ENCODE data around the gene ZNF497.

The ZNF497 gene

DNA sequence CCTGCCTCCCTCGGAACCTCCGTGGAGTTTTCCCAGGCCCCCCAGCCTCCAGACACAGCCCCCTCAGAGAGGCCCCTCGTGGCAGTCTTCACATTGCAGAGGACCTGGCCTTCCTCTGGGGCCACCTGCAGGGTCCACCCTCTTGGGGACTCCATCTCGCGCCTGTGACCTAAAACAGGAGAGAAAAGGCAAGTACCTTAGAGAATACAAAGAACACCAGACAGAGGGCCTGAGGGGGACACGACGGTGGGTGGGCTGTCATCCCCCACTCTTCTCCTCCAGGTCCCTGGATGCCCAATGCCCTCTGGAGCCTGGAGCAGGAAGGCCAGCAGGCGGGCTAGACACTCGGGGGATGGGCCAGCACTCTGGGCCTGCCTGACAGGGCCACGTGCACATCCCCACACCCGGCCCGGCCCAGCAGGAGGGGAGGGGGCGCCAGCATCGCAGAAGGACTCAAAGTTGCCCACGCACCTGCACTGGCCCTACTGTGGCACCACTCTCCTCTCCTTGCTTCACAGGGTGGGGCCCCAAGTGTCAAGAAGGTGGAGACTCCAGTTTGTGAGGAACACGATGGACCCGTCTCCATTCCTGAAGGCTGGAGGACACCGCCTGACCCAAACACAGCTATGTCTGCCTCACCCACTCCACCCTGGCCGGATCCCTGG lies 4.9 kb downstream of the ZNF497 start:
- H3K27ac Mint-ChIP-seq = no peak overlapping the region
- ATAC-seq (no peak), DNase-seq (ENCODE audit: low spot score in 2 of 2) (no peak)
- peak overlapping the region; percentile 43 for H3K4me3 Mint-ChIP-seq
- peaks cover 9% of the 10 kb centered on the region for H3K4me1 Mint-ChIP-seq
- H3K9me3 Mint-ChIP-seq = no peaks in the 10 kb centered on the region
- H3K36me3 Mint-ChIP-seq = peaks cover 10% of the 10 kb centered on the region

GRCh38 chr19:58356766-58357480 lies 5.6 kb downstream of the ZNF497 start:
- Mint-ChIP-seq H3K9me3 (no peaks in the 10 kb centered on the region), H3K4me1 (peaks cover 11% of the 10 kb centered on the region), H3K27ac (no peak overlapping the region), H3K4me3 (peak overlapping the region; percentile 43), H3K36me3 (peaks cover 7% of the 10 kb centered on the region)
- ATAC-seq (no peak), DNase-seq (ENCODE audit: low spot score in 2 of 2) (no peak)

DNA sequence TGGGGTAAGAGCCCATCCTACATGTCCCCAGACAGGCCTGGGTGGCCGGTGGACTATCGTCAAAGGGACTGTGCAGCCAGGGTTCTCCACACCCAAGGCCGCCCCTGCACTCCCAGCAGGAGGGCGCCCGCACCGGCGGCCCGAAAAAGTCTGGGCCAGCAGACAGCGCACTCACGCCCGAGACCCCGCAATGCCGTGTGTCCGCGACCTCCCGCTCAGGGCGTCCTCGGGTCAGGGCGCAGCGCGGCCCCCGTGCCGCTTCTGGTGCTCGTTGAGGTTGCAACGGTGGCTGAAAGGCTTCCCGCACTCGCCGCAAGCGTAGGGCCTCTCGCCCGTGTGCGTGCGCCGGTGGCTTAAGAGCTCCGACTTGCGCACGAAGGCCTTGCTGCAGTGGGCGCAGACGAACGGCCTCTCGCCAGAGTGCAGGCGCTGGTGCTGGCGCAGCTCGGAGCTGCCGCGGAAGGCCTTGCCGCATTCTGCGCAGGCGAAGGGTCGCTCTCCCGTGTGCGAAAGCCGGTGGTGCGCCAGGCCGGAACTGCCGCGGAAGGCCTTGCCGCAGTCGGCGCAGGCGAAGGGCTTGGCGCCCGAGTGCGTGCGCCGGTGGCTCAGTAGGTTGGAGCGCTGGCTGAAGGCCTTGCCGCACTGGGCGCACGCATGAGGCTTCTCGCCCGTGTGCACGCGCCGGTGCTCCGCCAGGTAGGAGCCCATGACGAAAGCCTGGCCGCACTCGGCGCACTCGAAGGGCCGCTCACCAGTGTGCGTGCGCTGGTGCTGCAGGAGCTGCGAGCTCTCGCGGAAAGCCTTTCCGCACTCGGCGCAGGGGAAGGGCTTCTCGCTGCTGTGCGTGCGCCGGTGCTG lies 6.4 kb downstream of the ZNF497 start:
- ATAC-seq (peak; percentile 61), DNase-seq (ENCODE audit: low spot score in 2 of 2) (no peak)
- H3K36me3 Mint-ChIP-seq = peaks cover 10% of the 10 kb centered on the region
- no peak overlapping the region for H3K27ac Mint-ChIP-seq
- H3K9me3 Mint-ChIP-seq = no peaks in the 10 kb centered on the region
- H3K4me3 Mint-ChIP-seq = peak overlapping the region; percentile 43
- peaks cover 10% of the 10 kb centered on the region for H3K4me1 Mint-ChIP-seq

- H3K36me3 Mint-ChIP-seq = peaks cover 10% of the 10 kb centered on the region
- H3K4me3 Mint-ChIP-seq = no peak overlapping the region
- H3K27ac Mint-ChIP-seq = no peak overlapping the region
- ATAC-seq (no peak), DNase-seq (ENCODE audit: low spot score in 2 of 2) (no peak)
- no peaks in the 10 kb centered on the region for H3K9me3 Mint-ChIP-seq
- H3K4me1 Mint-ChIP-seq = peaks cover 11% of the 10 kb centered on the region
Observed at GRCh38 chr19:58355215-58355796, 7.2 kb downstream of the ZNF497 start.

DNA sequence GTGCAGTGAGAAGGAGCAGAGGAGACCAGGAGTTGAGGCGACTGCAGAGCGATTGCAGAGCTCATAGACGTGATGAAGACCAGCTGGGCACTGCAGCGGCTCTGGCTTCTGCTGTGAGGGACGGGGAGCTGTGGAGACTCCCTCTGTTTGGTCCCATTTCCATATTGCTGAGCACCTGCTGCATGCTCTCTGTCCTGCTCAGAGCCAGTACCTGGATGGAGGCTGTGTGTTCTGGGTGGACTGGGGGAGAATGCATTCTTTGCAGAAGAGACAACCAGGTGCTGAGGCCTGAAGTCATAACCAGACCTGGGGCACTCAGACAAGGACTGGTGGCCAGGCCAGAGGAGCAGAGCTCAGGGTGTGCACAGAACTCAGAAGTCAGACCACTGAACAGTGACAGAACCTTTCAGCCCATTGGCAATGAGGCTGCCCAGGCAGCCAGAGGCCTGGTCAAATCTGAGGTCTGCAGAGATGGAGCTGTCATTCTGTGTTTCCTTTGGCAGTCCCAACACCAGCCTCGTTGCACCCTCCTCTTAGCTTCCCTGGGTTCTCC lies 8.0 kb downstream of the ZNF497 start:
- no peak for DNase-seq (ENCODE audit: low spot score in 2 of 2)
- ATAC-seq = no peak
- Mint-ChIP-seq H3K36me3 (peaks cover 15% of the 10 kb centered on the region), H3K4me3 (no peak overlapping the region), H3K27ac (no peak overlapping the region), H3K4me1 (peaks cover 14% of the 10 kb centered on the region), H3K9me3 (no peaks in the 10 kb centered on the region)

GRCh38 chr19:58353717-58354477 lies 8.7 kb downstream of the ZNF497 start:
- H3K4me1 Mint-ChIP-seq = peaks cover 19% of the 10 kb centered on the region
- H3K27ac Mint-ChIP-seq = no peak overlapping the region
- ATAC-seq = no peak
- H3K4me3 Mint-ChIP-seq = no peak overlapping the region
- no peaks in the 10 kb centered on the region for H3K9me3 Mint-ChIP-seq
- no peak for DNase-seq (ENCODE audit: low spot score in 2 of 2)
- peaks cover 19% of the 10 kb centered on the region for H3K36me3 Mint-ChIP-seq

- Mint-ChIP-seq H3K4me3 (no peak within 1 kb of the TSS), H3K36me3 (peaks cover 19% of the 10 kb centered on the region), H3K9me3 (no peaks in the 10 kb centered on the region), H3K27ac (peak within 1 kb of the TSS; percentile 43), H3K4me1 (peaks cover 19% of the 10 kb centered on the region)
- no peak for DNase-seq (ENCODE audit: low spot score in 2 of 2)
- ATAC-seq = no peak
Observed at GRCh38 chr19:58352760-58353671, 9.5 kb downstream of the ZNF497 start, which contains the start of gene A1BG. Gene A1BG, minus strand, starts transcription at chr19:58353492. Its CDS starts 55 bp downstream, at chr19:58353437.

DNA sequence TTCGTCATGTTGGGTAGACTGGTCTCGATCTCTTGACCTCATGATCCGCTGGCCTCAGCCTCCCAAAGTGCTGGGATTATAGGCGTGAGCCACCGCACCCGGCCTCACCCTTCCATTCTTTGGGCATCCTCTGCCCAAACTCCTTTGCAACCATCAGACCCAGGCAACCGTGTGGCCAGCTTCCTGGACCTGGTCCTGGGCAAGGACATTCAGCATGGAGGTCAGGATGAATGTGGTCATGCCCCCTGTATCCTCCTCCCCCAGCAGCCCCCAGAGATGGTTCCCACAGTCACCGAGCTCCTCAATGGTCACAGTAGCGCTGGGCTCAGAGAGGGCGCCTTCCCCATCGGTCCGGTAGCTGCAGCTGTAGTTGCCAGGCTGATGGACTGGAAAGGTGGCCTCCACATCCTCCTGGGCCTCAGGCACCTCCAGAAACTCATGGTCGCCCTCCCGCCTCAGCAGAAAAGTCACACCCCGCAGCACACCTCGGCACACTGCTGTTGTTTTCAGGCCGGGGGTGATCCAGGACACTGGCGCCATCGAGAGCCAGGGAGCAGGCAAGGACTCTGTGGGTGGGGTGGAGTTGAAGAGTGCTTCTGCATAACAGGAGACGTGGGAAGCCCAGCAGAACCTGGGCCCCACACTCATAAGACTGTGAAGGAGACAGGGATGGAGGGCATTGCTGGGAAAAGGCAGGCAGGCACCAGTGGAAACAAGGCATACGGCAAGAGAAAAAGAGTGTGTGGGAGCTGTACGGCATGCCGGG lies 10.4 kb downstream of the ZNF497 start:
- Mint-ChIP-seq H3K9me3 (no peaks in the 10 kb centered on the region), H3K4me3 (no peak overlapping the region), H3K27ac (peak overlapping the region; percentile 43), H3K4me1 (peaks cover 19% of the 10 kb centered on the region), H3K36me3 (peaks cover 19% of the 10 kb centered on the region)
- ATAC-seq = no peak
- DNase-seq (ENCODE audit: low spot score in 2 of 2) = no peak

GRCh38 chr19:58351558-58351878 lies 11.0 kb downstream of the ZNF497 start:
- H3K4me1 Mint-ChIP-seq = peaks cover 23% of the 10 kb centered on the region
- ATAC-seq = no peak
- no peaks in the 10 kb centered on the region for H3K9me3 Mint-ChIP-seq
- H3K36me3 Mint-ChIP-seq = peaks cover 19% of the 10 kb centered on the region
- no peak overlapping the region for H3K27ac Mint-ChIP-seq
- no peak overlapping the region for H3K4me3 Mint-ChIP-seq
- no peak for DNase-seq (ENCODE audit: low spot score in 2 of 2)

DNA sequence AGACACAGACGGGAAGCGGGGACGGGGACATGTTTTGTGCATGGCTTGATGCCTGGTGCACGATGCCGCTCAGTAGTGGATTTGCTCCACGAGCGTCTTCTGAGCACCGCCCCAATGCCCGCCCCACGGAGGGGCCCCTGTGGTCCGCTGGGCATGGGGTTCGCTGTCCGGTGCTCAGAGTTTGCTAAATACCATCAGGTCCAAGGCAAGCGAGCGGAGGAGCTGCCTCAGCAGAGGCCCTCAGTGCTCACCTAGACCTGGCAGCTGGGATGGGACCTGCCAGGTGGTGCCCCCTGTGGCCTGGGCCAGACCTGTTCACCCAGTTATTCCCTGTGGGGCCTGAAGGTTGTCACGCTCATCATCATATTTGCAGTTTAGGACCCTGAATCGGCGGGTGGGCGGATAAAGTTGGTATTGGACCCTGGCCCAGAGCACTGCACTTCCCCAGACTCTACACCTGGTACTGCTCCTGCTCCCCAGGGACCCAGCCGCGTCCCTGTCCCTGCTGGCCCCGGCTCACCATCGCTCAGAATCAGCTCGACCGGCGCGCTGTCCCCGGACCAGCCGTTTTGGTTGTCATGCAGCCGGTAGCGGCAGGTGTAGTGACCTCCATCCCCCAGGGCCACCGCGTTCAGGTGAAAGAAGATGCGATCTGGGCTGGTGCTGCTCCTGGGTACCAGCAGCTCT lies 11.5 kb downstream of the ZNF497 start:
- Mint-ChIP-seq H3K27ac (no peak overlapping the region), H3K4me3 (no peak overlapping the region), H3K36me3 (peaks cover 19% of the 10 kb centered on the region), H3K4me1 (peaks cover 28% of the 10 kb centered on the region), H3K9me3 (no peaks in the 10 kb centered on the region)
- no peak for ATAC-seq
- no peak for DNase-seq (ENCODE audit: low spot score in 2 of 2)

DNA sequence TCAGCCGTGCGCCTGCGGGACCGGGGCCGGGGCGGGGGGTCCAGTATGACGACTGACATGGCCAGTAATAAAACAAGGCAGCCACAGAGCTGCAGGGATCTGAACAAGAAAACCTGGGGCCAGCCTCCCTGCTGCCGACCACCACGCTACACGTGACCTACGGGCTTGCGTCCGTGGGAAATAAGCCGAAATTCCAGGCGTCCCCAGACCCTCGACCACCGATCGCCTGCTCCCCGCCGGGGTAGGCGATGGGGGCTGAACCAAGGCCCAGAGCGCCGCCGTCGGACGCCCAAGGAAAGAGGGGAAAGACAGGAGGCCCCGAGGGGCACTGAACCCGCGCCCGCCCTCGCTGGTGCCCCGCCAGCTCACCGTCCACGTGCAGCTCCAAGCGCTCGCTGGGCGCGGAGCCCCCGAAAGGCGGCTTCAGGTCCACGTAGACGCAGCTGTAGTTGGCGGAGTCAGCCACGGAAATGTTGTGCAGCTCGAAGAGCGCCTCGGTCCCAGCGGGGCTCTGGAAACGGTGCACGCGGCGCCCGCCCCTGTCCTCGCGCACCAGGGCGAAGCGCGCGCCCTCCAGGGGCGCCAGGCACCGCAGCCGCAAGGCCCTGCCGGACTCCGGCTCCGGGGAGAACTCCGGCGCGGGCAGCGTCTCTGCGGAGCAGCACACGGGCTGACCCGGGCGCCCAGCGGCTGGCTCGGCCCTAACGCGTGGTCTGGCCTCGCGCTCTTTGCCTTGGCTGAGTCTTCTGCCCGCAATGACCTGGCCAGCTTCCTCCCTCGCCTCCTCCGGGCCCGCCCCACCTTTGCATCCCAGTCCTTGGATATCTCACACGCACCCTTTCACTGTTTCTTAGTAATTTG lies 12.3 kb downstream of the ZNF497 start:
- Mint-ChIP-seq H3K36me3 (peaks cover 19% of the 10 kb centered on the region), H3K4me3 (peak overlapping the region; percentile 14), H3K27ac (peak overlapping the region; percentile 87), H3K4me1 (peaks cover 35% of the 10 kb centered on the region), H3K9me3 (no peaks in the 10 kb centered on the region)
- DNase-seq (ENCODE audit: low spot score in 2 of 2) (no peak), ATAC-seq (no peak)

DNA sequence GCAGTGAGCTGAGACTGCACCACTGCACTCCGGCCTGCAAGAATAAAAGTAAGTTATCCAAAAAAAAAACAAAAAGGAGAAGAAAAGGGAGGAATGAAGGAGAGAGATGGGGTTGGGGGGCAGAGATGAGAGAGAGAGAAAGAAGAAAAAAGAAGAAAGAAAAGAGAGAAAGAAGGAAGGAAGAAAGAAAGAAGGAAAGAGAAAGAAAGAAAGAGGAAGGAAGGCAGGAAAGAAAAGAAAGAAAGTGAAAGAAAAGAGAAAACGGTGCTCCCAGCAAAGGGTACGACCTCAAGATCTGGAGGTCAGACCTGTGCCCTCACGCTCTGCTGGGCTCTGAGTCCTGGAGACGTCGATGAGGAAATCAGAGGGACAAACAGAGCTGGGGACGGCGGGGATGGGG lies 13.0 kb downstream of the ZNF497 start:
- H3K4me1 Mint-ChIP-seq = peaks cover 39% of the 10 kb centered on the region
- H3K9me3 Mint-ChIP-seq = no peaks in the 10 kb centered on the region
- peak overlapping the region; percentile 87 for H3K27ac Mint-ChIP-seq
- peak overlapping the region; percentile 14 for H3K4me3 Mint-ChIP-seq
- peaks cover 19% of the 10 kb centered on the region for H3K36me3 Mint-ChIP-seq
- no peak for ATAC-seq
- DNase-seq (ENCODE audit: low spot score in 2 of 2) = no peak

Data from stimulated activated effector memory CD8-positive, alpha-beta T cell treated with anti-CD3 and anti-CD28 coated beads, Interleukin-12 subunit alpha, Interleukin-12 subunit beta, amount 100 ng/mL, for 72 hours (primary cell).